Measurements from ENCODE around the gene ACTR3.

GRCh38 chr2:113976277-113976928, 86.5 kb downstream of the ACTR3 start:
- TF ChIP-seq CTCF (conservative IDR thresholded peaks at IDR 0.05; ENCODE audit: low read depth, low read length) = no peak
- no peak for TF ChIP-seq POLR2A (IDR thresholded peaks at IDR 0.05; ENCODE audit: low read depth, low read length)
- no peak for TF ChIP-seq CEBPB (IDR thresholded peaks at IDR 0.05; ENCODE audit: low read depth, low read length)
- no peak for TF ChIP-seq MXI1 (IDR thresholded peaks at IDR 0.05; ENCODE audit: borderline replicate concordance, low read depth, low read length)
- TF ChIP-seq SMC3 (IDR thresholded peaks at IDR 0.05; ENCODE audit: low read depth, low read length) = no peak
- TF ChIP-seq ELK1 (IDR thresholded peaks at IDR 0.05; ENCODE audit: borderline replicate concordance, low read depth, low read length) = no peak
